Mesenteric fat pad (tissue), 1 donor: ENCODE data around the gene PPP1R16B. TPM values are rescaled to one million over a fixed set of nuclear protein-coding genes. Genes with fewer than 3 reads are reported as not detected.
"Not testable (repeated sequence)": the region's sequence is repeated elsewhere in the genome, so short reads cannot be mapped to it uniquely, and the experiment has no call there.

ENCODE experiments used
- DNase-seq: peaks from one replicate; pipeline ENCODE4 v3.0.0-alpha.2; 2020; ENCODE audit warnings: low spot score
- total RNA-seq: library from RNA; stranded (reverse); fragmentation: NEBNext Ultra II Directional; extraction: Animal tissue kit (Norgen Biotek cat#: 25700); gene quantifications from one replicate; pipeline ENCODE4 v1.2.1, GENCODE V29; 2021
- donor health status: DM: yes; HTN: yes; CAD: no.

The PPP1R16B gene
- total RNA-seq, 1 donor from 2014 or later, result 24.3 TPM

DNA sequence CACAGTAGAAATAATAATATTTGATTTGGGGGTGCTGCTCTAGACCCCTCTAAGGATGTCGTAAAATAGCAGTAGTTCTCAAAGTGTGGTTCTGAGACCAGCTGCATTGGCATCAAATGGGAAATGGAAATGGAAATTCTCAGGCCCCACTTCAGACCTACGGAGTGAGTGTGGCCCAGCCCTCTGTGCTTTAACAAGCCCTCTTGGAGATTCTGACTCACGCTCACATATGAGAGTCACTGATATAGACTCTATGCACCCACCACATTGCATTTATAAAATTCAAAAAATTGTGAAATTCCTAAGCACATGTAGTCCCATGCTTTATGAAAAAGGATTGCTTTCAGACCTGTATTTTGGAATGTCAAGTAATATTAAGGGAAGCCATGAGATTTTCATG lies 14.2 kb upstream of the PPP1R16B start:
- DNase-seq, result no peak

- DNase-seq, result no peak
Measured at GRCh38 chr20:38791940-38792339, 13.6 kb upstream of the PPP1R16B start.

DNA sequence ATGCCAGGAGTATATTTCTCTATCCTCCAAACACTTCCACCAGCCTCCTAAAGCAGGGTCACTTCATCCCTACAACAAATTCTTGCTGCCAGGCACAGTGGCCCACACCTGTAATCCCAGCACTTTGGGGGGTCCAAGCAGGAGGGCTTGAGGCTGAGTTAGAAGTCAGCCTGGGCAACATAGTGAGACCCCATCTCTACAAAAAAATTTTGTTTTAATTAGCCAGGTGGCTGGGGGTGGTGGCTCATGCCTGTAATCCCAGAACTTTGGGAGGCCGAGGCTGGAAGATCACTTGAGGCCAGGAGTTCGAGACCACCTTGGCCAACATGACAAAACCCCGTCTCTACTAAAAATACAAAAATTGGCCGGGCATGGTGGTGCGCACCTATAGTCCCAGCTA lies 11.4 kb upstream of the PPP1R16B start:
- not testable (repeated sequence) for DNase-seq

DNA sequence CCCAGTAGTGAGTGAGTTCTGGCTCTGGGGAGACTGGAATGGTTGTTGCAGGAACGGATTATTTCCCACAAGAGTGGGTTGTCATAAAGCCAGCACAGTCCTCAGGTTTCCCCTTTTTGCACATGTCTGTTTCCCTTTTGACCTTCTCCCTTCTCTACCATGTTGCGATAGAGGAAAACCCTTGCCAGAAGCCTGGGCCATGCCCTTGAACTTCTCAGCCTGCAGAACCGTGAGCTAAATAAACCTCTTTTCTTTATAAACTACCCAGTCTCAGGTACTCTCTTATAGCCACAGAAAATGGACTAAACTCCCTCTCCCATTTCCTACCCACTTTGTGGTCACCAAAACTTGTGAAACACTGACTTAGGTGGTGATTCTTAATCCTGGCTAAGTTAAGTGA lies 7.2 kb upstream of the PPP1R16B start:
- DNase-seq, result no peak

- DNase-seq, result no peak
Measured at GRCh38 chr20:38799203-38799602, 6.3 kb upstream of the PPP1R16B start.

- no peak for DNase-seq
Measured at GRCh38 chr20:38800882-38801281, 4.6 kb upstream of the PPP1R16B start.

DNA sequence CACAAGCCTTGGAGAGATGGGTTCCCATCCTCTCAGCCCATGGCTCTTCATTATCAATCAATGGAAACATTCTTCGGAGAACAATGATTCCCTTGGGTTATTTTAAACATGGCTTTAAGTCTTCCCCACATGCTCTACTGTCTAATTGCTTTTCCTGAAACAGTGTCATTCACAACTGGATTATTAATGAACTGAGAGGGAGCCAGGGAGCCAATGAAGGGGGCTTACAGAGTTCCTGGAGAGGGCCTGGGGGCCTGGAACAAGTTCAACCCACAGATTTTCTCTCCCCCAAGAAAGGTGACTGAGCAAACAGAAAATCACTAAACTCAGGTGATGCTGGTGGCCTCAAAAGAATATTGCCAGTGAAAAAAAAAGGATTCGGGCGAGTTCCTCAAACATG lies 1.3 kb upstream of the PPP1R16B start:
- DNase-seq, result no peak

DNA sequence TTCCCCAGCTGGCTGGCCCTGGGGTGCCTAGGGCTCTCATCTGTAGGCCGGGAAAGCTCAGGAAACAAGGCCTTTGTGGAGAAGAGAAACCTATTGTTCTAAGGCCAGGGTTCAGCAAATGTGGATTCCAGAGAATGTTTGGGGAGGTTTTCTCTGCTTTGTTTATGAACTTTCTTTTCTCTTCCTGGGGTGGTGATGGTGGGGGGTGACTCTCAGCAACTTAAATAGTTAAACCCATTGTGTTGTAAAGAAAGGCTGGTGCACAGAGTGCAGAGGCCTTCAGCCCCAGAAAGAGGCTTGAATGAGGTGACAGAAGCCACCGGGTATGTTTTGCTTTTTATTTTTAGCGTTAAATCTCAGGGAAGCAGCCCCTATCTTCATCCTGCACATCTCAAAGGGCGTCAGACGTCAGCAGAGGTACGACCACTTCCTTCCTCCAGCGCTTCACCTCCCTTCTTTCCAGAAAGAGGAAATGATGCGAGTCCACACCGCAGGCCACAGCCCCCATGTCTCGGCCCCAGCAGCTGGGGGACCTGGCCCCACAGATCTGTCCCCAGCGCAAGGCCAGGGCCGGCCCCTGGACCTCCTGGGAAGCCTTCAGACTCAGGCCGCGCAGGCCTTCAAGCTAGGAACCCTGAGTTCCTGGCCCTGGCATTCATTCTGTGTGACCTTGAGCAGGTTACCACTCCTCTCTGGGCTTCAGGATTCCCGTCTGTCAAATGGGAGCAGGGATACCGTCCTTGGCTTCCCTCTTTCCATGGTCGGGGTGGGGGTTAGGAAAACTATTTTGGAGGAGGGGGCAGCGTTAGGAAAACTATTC lies 605 bp upstream of the PPP1R16B start:
- DNase-seq, result peak; percentile 11

- DNase-seq, result peak; percentile 71
Measured at GRCh38 chr20:38805958-38806854, 709 bp downstream of the PPP1R16B start.

DNA sequence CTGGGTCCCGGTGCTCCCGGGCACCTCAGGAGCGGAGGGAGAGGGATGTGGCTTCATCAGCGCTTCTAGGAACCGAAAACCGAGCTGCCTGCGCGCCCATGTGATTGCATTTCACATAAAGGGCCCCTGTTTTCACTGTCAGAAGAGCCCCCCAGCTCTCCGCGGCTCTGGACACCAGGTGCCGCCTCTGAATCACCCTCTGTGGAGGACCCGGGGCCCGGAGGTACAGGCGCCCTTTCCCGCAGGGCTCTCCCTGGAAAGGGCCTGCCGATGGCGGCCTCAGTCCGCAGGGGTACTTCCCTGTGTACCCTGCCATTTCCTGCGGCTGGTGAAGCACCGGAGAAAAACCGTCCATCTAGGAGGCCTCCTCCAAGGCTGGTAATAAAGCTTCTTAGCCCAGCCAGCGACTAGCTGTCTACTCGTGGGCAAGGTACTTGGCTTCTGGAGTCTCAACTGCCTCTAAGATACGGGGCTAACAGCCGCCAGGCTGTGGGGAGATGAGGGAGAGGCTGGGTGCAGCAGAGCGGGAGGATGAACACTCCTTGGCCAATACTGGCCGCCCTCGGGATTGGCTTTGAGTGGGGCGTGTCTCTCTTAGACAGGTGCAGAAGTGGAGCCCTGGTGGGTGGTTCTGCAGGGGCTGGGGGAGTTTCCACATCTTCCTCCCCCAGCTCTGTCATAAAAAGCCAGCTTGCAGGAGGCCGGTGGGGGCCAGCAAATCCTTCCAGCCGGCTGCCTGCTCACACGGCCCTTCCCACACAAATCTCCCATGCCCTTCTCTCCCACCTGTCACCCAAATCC lies 1.6 kb downstream of the PPP1R16B start:
- DNase-seq, result peak; percentile 62

DNA sequence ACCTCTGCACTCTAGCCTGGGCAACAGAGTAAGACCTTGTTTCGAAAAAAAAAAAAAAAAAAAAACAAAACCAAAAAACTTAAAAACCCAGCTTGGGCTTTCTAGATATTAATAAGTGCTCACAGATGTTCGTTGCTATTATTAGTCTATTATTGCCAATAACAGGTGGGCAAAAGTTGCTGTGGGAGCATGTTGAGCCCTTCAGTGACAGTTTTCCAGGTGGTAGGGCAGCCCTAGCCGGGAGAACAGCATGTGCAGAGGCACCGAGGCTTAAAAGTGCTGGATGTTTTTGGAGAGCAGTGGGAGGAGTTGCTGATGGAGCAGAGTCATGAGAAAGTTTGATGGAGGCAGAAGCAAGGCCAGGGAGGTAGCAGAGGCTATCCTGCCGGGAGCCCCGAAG lies 4.4 kb downstream of the PPP1R16B start:
- DNase-seq, result peak; percentile 57

GRCh38 chr20:38810926-38811630 lies 5.6 kb downstream of the PPP1R16B start:
- peak; percentile 24 for DNase-seq

GRCh38 chr20:38811769-38812168 lies 6.3 kb downstream of the PPP1R16B start:
- DNase-seq, result no peak

DNA sequence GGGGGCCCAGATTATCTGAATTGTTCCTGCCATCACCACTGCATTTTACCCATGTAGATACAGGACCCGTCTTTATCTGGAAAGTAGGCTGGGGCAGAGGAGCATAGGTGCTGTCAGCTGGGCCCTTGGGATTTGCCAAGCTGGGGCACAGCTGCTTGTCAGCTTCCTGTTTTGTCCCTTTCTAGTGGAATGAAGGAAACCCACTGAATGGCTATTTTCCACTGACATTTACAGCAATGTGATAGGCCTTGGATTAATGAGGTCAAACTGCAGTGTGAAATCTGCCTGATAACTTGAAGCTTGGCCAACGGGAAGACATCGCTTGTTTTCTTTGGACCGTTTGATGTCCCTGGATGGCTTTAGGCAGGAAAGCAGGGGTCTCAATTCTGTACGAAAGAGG lies 6.7 kb downstream of the PPP1R16B start:
- no peak for DNase-seq

GRCh38 chr20:38812709-38813573 lies 7.4 kb downstream of the PPP1R16B start:
- no peak for DNase-seq

GRCh38 chr20:38813574-38813962 lies 8.1 kb downstream of the PPP1R16B start:
- not testable (repeated sequence) for DNase-seq

GRCh38 chr20:38815446-38815845 lies 9.9 kb downstream of the PPP1R16B start:
- DNase-seq, result no peak

- DNase-seq, result no peak
Measured at GRCh38 chr20:38818113-38819065, 12.9 kb downstream of the PPP1R16B start.

DNA sequence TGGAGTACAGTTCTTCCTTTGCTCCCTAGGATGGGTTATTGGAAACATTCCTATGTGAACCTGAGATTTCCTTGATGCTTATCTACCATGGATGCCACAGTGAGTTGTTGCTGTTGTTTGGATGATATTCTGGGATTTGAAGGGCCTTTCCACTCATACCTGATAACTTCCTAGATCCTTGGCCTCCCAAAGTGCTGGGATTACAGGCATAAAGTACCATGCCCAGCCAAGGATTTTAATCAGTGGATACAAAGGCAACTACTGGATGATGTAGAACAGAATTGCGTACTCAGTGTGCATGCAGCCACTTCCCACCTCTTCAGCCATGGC lies 20.0 kb downstream of the PPP1R16B start:
- DNase-seq, result no peak
